ENCODE measurements around the gene TJP1.

DNA sequence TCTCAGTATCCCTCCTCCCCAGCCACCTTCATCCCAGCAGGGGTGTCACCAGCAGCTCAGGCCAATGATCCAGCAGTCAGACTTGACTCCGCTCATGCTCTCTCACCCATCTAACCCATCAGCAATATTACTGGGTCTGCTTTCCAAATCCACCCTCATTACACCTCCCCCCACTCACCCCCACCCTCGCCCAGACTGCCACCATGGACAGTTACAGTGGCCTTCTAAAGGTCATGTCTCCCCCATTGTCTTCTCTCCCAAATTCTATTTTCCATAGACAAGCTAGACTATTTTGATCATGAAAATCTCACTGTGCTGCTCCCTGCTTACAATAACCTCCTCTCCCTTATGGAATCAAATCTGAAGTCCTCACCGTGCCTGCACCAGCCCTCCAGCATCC, 156.0 kb downstream of the TJP1 start:
- no peak for TF ChIP-seq POLR2A (IDR thresholded peaks at IDR 0.05)
- TF ChIP-seq, protein P1, sequence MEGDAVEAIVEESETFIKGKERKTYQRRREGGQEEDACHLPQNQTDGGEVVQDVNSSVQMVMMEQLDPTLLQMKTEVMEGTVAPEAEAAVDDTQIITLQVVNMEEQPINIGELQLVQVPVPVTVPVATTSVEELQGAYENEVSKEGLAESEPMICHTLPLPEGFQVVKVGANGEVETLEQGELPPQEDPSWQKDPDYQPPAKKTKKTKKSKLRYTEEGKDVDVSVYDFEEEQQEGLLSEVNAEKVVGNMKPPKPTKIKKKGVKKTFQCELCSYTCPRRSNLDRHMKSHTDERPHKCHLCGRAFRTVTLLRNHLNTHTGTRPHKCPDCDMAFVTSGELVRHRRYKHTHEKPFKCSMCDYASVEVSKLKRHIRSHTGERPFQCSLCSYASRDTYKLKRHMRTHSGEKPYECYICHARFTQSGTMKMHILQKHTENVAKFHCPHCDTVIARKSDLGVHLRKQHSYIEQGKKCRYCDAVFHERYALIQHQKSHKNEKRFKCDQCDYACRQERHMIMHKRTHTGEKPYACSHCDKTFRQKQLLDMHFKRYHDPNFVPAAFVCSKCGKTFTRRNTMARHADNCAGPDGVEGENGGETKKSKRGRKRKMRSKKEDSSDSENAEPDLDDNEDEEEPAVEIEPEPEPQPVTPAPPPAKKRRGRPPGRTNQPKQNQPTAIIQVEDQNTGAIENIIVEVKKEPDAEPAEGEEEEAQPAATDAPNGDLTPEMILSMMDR (IDR thresholded peaks at IDR 0.05), result no peak

All from lower leg skin (tissue), 3 donors.